ENCODE measurements around the gene BACE2. TPM values are rescaled to one million over a fixed set of nuclear protein-coding genes. Genes with fewer than 3 reads are reported as not detected.

BACE2 gene
- total RNA-seq, 2 experiments from 2014 or later: 2.0 to 2.2 TPM

DNA sequence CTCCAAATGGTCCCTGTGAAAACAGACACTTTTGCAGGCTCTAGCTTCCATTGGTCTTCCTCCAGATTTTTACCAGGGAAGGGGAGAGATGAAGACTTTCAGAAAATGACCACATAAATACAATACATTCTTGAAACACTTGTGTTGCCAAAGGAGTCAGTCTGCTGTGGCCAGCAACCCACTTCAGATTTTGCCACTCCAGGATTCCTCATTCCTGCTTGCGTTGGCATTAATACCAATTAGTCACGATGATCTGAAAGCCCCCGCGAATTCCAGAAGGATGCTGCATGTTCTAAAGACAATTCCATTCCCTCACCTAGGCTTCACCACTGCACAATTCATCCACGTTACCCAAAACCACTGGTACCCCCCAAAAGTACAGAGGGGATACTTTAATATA lies 7.9 kb upstream of the BACE2 start:
- ChIA-PET POLR2A (no interaction called here), CTCF (no interaction called here)
- peaks cover 7% of the 10 kb centered on the region for H3K27me3 Mint-ChIP-seq
- DNase-seq: no peak
- no peak overlapping the region for H3K27ac Mint-ChIP-seq
- no peaks in the 10 kb centered on the region for H3K9me3 Mint-ChIP-seq
- H3K36me3 Mint-ChIP-seq (ENCODE audit: low read depth): no peaks in the 10 kb centered on the region
- H3K4me3 Mint-ChIP-seq: no peak overlapping the region
- H3K4me1 Mint-ChIP-seq: no peaks in the 10 kb centered on the region

DNA sequence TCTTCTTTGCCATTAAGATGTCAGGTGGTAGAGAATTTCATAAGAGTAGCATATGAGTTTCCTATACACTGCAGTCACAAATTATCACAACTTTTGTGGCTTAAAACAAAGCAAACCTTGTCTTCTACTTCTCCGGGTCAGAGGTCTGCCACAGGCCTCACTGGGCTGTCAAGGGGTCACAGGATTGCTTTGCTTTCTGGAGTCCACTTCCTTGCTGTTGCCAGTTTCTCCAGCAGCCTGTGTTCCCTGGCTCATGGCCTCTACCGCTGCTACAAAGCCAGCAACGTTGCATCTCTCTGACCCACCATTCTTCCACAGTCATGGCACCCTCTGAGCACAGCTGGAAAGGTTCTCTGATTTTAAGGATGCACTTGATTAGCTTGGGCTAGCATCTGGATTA lies 6.5 kb upstream of the BACE2 start:
- Mint-ChIP-seq H3K9me3 (no peaks in the 10 kb centered on the region), H3K36me3 (ENCODE audit: low read depth) (no peaks in the 10 kb centered on the region), H3K4me3 (no peak overlapping the region), H3K27me3 (peaks cover 19% of the 10 kb centered on the region), H3K4me1 (peaks cover under 1% of the 10 kb centered on the region), H3K27ac (no peak overlapping the region)
- DNase-seq: no peak
- CTCF ChIA-PET: no interaction called here
- POLR2A ChIA-PET: no interaction called here

DNA sequence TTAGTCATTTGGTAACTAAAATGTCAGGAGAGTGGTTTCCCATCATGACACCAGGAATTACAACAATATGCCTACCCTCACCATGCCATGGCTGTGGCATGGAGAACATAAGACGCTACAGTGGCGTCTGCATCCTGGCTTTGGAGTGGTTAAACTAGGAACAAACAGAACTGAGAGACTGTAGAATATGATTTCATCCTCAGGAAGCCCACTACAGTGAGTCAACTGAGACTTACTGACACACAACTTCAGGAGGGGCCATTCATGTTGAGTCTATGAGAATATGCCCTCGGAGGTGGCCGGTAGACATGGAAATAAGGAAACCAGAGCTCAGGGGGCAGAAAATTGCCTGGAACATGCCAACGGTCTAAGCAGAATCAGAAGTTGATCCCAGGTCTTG lies 5.9 kb upstream of the BACE2 start:
- H3K27me3 Mint-ChIP-seq: peaks cover 24% of the 10 kb centered on the region
- H3K9me3 Mint-ChIP-seq: no peaks in the 10 kb centered on the region
- no peaks in the 10 kb centered on the region for H3K36me3 Mint-ChIP-seq (ENCODE audit: low read depth)
- no peak for DNase-seq
- CTCF ChIA-PET: interaction anchor here (1.5 kb wide), 1 partner anchor 10 kb away, joined by 3 read pairs; no protein-coding TSS in a partner anchor
- H3K4me3 Mint-ChIP-seq: no peak overlapping the region
- POLR2A ChIA-PET: no interaction called here
- no peak overlapping the region for H3K27ac Mint-ChIP-seq
- peaks cover 4% of the 10 kb centered on the region for H3K4me1 Mint-ChIP-seq

- H3K4me1 Mint-ChIP-seq: peaks cover 4% of the 10 kb centered on the region
- no peak overlapping the region for H3K27ac Mint-ChIP-seq
- ChIA-PET POLR2A (no interaction called here), CTCF (interaction anchor here (1.5 kb wide), 1 partner anchor 9 kb away, joined by 3 read pairs; no protein-coding TSS in a partner anchor)
- no peaks in the 10 kb centered on the region for H3K9me3 Mint-ChIP-seq
- H3K36me3 Mint-ChIP-seq (ENCODE audit: low read depth): no peaks in the 10 kb centered on the region
- DNase-seq: no peak
- H3K4me3 Mint-ChIP-seq: no peak overlapping the region
- H3K27me3 Mint-ChIP-seq: peaks cover 24% of the 10 kb centered on the region
Observed at GRCh38 chr21:41163091-41163490, 4.9 kb upstream of the BACE2 start.

GRCh38 chr21:41164052-41164451 lies 3.9 kb upstream of the BACE2 start:
- ChIA-PET POLR2A (no interaction called here), CTCF (no interaction called here)
- H3K27ac Mint-ChIP-seq: no peak overlapping the region
- H3K9me3 Mint-ChIP-seq: no peaks in the 10 kb centered on the region
- no peak for DNase-seq
- H3K36me3 Mint-ChIP-seq (ENCODE audit: low read depth): no peaks in the 10 kb centered on the region
- H3K4me3 Mint-ChIP-seq: no peak overlapping the region
- H3K4me1 Mint-ChIP-seq: peaks cover 6% of the 10 kb centered on the region
- H3K27me3 Mint-ChIP-seq: peaks cover 24% of the 10 kb centered on the region

DNA sequence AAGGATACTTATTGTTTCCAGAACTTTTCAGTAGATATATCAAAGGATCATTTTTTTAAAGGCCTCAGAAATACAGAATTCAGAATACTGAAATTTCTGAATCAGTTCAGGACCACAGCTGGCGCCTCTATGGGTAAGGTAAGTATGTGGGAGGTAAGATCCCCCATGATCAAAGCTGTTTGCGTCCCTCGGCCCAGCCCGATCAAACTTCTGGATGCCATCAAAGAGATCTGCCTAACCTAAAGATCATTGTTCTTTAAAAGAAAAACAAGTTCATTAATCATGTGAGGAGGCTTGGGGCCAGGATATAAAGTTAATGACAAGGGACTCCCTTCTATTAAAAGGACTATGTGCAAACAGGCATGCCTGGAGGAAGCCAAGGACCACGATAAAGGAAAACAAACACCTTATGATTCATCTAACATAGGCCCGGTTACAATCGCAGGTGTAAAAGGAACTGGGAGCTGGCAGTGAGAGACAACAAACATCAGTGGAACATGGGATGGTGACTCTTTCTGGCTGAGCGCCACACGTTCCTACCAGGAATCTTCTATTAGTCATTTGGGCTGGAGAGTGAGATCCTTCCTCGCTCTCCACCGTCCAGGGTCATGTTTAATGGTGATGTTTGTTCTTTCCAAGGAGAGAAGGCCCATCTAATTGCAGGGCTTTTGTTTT lies 2.8 kb upstream of the BACE2 start:
- H3K27ac Mint-ChIP-seq: no peak overlapping the region
- H3K27me3 Mint-ChIP-seq: peaks cover 33% of the 10 kb centered on the region
- CTCF ChIA-PET: no interaction called here
- peaks cover 9% of the 10 kb centered on the region for H3K4me1 Mint-ChIP-seq
- no peak for DNase-seq
- no peak overlapping the region for H3K4me3 Mint-ChIP-seq
- no peaks in the 10 kb centered on the region for H3K36me3 Mint-ChIP-seq (ENCODE audit: low read depth)
- no peaks in the 10 kb centered on the region for H3K9me3 Mint-ChIP-seq
- POLR2A ChIA-PET: no interaction called here

- ChIA-PET CTCF (interaction anchor here (1.7 kb wide), 1 partner anchor 116 kb away, joined by 8 read pairs; no protein-coding TSS in a partner anchor), POLR2A (no interaction called here)
- peaks cover 41% of the 10 kb centered on the region for H3K27me3 Mint-ChIP-seq
- peak overlapping the region; percentile 20 for H3K4me3 Mint-ChIP-seq
- peaks cover 9% of the 10 kb centered on the region for H3K4me1 Mint-ChIP-seq
- H3K9me3 Mint-ChIP-seq: no peaks in the 10 kb centered on the region
- no peak for DNase-seq
- no peaks in the 10 kb centered on the region for H3K36me3 Mint-ChIP-seq (ENCODE audit: low read depth)
- H3K27ac Mint-ChIP-seq: no peak overlapping the region
Observed at GRCh38 chr21:41166884-41167283, 1.1 kb upstream of the BACE2 start.

GRCh38 chr21:41168391-41169257 lies 664 bp downstream of the BACE2 start:
- CTCF ChIA-PET: interaction anchor here (0.6 kb wide), 1 partner anchor 83 kb away, joined by 3 read pairs; no protein-coding TSS in a partner anchor
- Mint-ChIP-seq H3K36me3 (ENCODE audit: low read depth) (no peaks in the 10 kb centered on the region), H3K9me3 (no peaks in the 10 kb centered on the region), H3K4me3 (peak overlapping the region; percentile 71), H3K4me1 (peaks cover 9% of the 10 kb centered on the region), H3K27me3 (peaks cover 42% of the 10 kb centered on the region), H3K27ac (no peak overlapping the region)
- DNase-seq: peak; percentile 31
- POLR2A ChIA-PET: interaction anchor here (0.7 kb wide), 1 partner anchor 9 kb away, joined by 3 read pairs; no protein-coding TSS in a partner anchor

GRCh38 chr21:41169258-41169576 lies 1.3 kb downstream of the BACE2 start:
- Mint-ChIP-seq H3K27me3 (peaks cover 41% of the 10 kb centered on the region), H3K4me1 (peaks cover 9% of the 10 kb centered on the region), H3K4me3 (peak overlapping the region; percentile 71), H3K27ac (no peak overlapping the region), H3K9me3 (no peaks in the 10 kb centered on the region), H3K36me3 (ENCODE audit: low read depth) (no peaks in the 10 kb centered on the region)
- DNase-seq: no peak
- POLR2A ChIA-PET: interaction anchor here (0.7 kb wide), 1 partner anchor 10 kb away, joined by 3 read pairs; no protein-coding TSS in a partner anchor
- CTCF ChIA-PET: interaction anchor here (0.6 to 0.7 kb wide), 2 partner anchors 83 to 545 kb away, joined by 3 read pairs; no protein-coding TSS in a partner anchor

- H3K4me3 Mint-ChIP-seq: no peak overlapping the region
- POLR2A ChIA-PET: no interaction called here
Observed at GRCh38 chr21:41169701-41170100, 1.7 kb downstream of the BACE2 start.

DNA sequence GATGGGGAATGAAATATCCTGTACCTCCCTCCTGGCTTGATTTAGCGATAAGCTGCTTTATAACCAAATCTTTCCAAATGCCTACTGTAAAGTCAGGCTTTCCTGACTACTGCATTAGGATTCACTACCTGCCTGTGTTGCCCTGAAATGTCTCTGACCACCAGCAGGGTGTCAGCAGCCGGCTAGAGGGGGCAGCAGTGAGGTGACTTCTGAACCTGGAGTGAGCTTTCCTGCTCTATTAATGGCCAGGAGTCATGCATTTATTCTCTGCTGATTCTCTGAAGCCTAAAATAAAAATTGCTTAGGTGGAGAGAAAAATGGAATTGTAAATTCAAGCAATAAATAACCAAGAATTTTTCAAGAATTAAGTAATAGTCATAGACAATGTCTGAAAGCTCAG lies 2.5 kb downstream of the BACE2 start:
- peak; percentile 24 for DNase-seq
- H3K4me1 Mint-ChIP-seq: peaks cover 9% of the 10 kb centered on the region
- ChIA-PET POLR2A (no interaction called here), CTCF (interaction anchor here (1.8 kb wide), 1 partner anchor 48 kb away, joined by 4 read pairs; no protein-coding TSS in a partner anchor)
- H3K36me3 Mint-ChIP-seq (ENCODE audit: low read depth): no peaks in the 10 kb centered on the region
- no peak overlapping the region for H3K27ac Mint-ChIP-seq
- H3K27me3 Mint-ChIP-seq: peaks cover 39% of the 10 kb centered on the region
- H3K4me3 Mint-ChIP-seq: no peak overlapping the region
- H3K9me3 Mint-ChIP-seq: no peaks in the 10 kb centered on the region

More at GRCh38 chr21:41169701-41170100, 1.7 kb downstream of the BACE2 start:
- CTCF ChIA-PET: interaction anchor here (0.7 to 1.8 kb wide), 2 partner anchors 47 to 545 kb away, joined by 3 to 4 read pairs; no protein-coding TSS in a partner anchor
- peaks cover 43% of the 10 kb centered on the region for H3K27me3 Mint-ChIP-seq
- peaks cover 9% of the 10 kb centered on the region for H3K4me1 Mint-ChIP-seq
- no peaks in the 10 kb centered on the region for H3K9me3 Mint-ChIP-seq
- no peak for DNase-seq
- no peaks in the 10 kb centered on the region for H3K36me3 Mint-ChIP-seq (ENCODE audit: low read depth)
- no peak overlapping the region for H3K27ac Mint-ChIP-seq

DNA sequence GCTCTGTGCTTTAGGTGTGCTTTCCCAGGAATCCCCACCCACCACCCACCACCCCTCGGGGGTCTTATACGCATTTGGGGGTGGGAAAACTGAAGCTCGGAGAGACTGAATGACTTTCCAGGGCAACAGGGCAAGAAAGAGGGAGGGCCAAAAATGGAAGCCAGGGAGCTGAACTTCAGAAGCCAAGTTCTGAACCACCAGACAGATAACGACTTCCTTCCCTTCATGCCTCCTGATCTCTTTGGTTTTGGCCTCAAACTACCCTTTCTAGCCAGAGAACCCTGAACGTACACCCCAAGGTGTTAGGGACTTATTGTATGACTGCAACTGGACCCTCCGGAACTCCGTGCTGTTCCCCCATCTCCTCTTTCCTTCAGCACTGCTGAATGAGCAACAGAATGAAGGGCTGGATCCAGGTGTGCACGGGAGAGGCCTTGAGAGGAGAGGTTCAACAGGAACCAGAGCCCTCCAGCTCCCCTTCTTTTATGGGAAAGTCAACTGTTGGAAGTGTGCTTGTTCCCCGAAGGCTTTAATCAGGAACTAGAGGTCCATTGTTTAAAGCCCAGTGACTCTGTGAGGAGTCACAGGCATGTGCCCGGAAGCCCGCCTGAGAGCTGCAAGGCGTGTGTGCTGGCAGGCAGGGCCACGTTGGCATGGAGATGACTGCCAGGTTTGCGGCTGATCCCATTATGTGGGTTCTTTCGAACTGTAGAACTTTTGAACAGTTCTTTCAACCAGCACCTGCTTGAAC lies 3.1 kb downstream of the BACE2 start:
- Mint-ChIP-seq H3K9me3 (no peaks in the 10 kb centered on the region), H3K4me3 (no peak overlapping the region), H3K27me3 (peaks cover 35% of the 10 kb centered on the region), H3K27ac (no peak overlapping the region), H3K36me3 (ENCODE audit: low read depth) (no peaks in the 10 kb centered on the region), H3K4me1 (peaks cover 9% of the 10 kb centered on the region)
- ChIA-PET CTCF (interaction anchor here (0.6 to 1.8 kb wide), 2 partner anchors 48 to 101 kb away, joined by 3 to 4 read pairs; no protein-coding TSS in a partner anchor), POLR2A (no interaction called here)
- DNase-seq: no peak

DNA sequence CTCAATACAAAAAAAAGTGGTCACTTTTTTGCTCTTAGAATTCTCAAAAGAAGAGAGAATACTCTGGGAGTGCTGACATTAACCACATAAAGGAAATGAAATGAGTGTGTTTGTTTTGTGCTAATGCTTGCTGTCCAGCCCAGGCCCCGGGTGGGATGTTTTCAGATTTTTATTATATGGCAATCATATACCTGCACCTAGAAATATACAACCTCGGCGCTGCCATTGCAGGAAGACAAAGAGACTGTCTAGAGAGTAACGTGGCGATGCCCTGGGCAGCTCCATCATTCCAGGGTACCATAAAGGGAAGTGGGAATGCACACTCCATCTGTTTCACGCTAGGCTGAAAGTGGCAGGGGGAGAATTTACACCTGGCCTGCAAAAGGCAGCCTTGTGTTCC lies 7.1 kb downstream of the BACE2 start:
- Mint-ChIP-seq H3K36me3 (ENCODE audit: low read depth) (no peaks in the 10 kb centered on the region), H3K27ac (no peak overlapping the region), H3K4me1 (no peaks in the 10 kb centered on the region), H3K27me3 (peaks cover 16% of the 10 kb centered on the region), H3K4me3 (no peak overlapping the region), H3K9me3 (no peaks in the 10 kb centered on the region)
- POLR2A ChIA-PET: no interaction called here
- CTCF ChIA-PET: no interaction called here
- DNase-seq: no peak

All from activated CD4-positive, alpha-beta memory T cell treated with anti-CD3 and anti-CD28 coated beads, Interleukin-2, amount 10 ng/mL, durations not matched to agents 7 days and 5 days (primary cell).